Fibroblast of lung (primary cell): ENCODE results near the gene AAMP.

Experiments
- CTCF ChIP-seq, 2 donors: IDR thresholded peaks in 1 of 2; conservative IDR thresholded peaks in 1 of 2; 1 replicate in 1 of 2; 2 replicates in 1 of 2; pipeline ENCODE4 v1.5.1; 2011 to 2012; ENCODE audit warnings: low read length in 2 of 2, control low read depth in 1 of 2, inconsistent platforms in 1 of 2, low read depth in 1 of 2, mild to moderate bottlenecking in 1 of 2
- EZH2 ChIP-seq: IDR thresholded peaks from 2 replicates; pipeline ENCODE4 v1.5.1; 2012; ENCODE audit warnings: low read length, control low read depth, mild to moderate bottlenecking; ENCODE audit errors: missing control alignments

DNA sequence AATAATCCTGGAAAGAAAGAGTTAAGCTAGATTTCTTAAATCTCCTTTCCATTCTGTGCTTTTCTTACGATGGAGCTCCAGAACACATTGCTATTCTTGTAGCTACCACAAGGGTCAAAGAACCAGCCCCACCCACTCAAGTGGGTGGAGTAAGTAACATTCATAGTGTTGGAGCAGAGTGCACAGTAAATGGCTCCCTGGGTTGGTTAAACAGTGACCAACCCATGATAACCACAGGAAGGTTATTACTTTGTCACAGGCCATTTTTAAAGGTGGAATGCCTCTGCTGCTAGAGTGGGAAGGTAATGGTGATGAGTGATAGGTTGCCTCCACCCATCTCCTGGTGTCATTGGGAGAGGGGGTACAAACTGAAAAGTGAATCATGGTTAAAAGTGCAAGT lies 39.1 kb downstream of the AAMP start:
- TF ChIP-seq CTCF (conservative IDR thresholded peaks at IDR 0.05 in 1 of 2, IDR thresholded peaks at IDR 0.05 in 1 of 2; ENCODE audit: low read depth in 1 of 2, low read length in 2 of 2): peak; percentile 18 to 20
- no peak for TF ChIP-seq EZH2
